ENCODE results near the gene TDRD15.
"Not testable (repeated sequence)": the region's sequence is repeated elsewhere in the genome, so short reads cannot be mapped to it uniquely, and the experiment has no call there.

The TDRD15 gene

GRCh38 chr2:21123473-21124393, at the start of gene TDRD15:
TDRD15 (plus strand) TSS chr2:21123968; CDS start chr2:21137468, 13,500 bp downstream.
- DNase-seq (ENCODE audit: low read depth in 3 of 3, low spot score in 1 of 3), result no peak

GRCh38 chr2:21078296-21078695, 45.5 kb upstream of the TDRD15 start:
- DNase-seq (ENCODE audit: low read depth in 3 of 3, low spot score in 1 of 3), result no peak

- DNase-seq (ENCODE audit: low read depth in 3 of 3, low spot score in 1 of 3), result no peak
Measured at GRCh38 chr2:21083482-21083881, 40.3 kb upstream of the TDRD15 start.

GRCh38 chr2:21084401-21084800, 39.4 kb upstream of the TDRD15 start:
- DNase-seq (ENCODE audit: low read depth in 3 of 3, low spot score in 1 of 3), result no peak

- no peak for DNase-seq (ENCODE audit: low read depth in 3 of 3, low spot score in 1 of 3)
Measured at GRCh38 chr2:21092308-21092869, 31.4 kb upstream of the TDRD15 start.

- DNase-seq (ENCODE audit: low read depth in 3 of 3, low spot score in 1 of 3), result no peak
Measured at GRCh38 chr2:21095178-21095577, 28.6 kb upstream of the TDRD15 start.

- DNase-seq (ENCODE audit: low read depth in 3 of 3, low spot score in 1 of 3), result no peak
Measured at GRCh38 chr2:21095714-21096113, 28.1 kb upstream of the TDRD15 start.

- no peak for DNase-seq (ENCODE audit: low read depth in 3 of 3, low spot score in 1 of 3)
Measured at GRCh38 chr2:21096458-21096857, 27.3 kb upstream of the TDRD15 start.

GRCh38 chr2:21097331-21097730, 26.4 kb upstream of the TDRD15 start:
- DNase-seq (ENCODE audit: low read depth in 3 of 3, low spot score in 1 of 3), result no peak

GRCh38 chr2:21098294-21098693, 25.5 kb upstream of the TDRD15 start:
- no peak for DNase-seq (ENCODE audit: low read depth in 3 of 3, low spot score in 1 of 3)

GRCh38 chr2:21099281-21099907, 24.4 kb upstream of the TDRD15 start:
- no peak for DNase-seq (ENCODE audit: low read depth in 3 of 3, low spot score in 1 of 3)

GRCh38 chr2:21101514-21102155, 22.1 kb upstream of the TDRD15 start:
- not testable (repeated sequence) for DNase-seq (ENCODE audit: low read depth in 3 of 3, low spot score in 1 of 3)

GRCh38 chr2:21102356-21102755, 21.4 kb upstream of the TDRD15 start:
- no peak for DNase-seq (ENCODE audit: low read depth in 3 of 3, low spot score in 1 of 3)

- no peak for DNase-seq (ENCODE audit: low read depth in 3 of 3, low spot score in 1 of 3)
Measured at GRCh38 chr2:21103274-21103891, 20.4 kb upstream of the TDRD15 start.

GRCh38 chr2:21104030-21104660, 19.6 kb upstream of the TDRD15 start:
- no peak for DNase-seq (ENCODE audit: low read depth in 3 of 3, low spot score in 1 of 3)

GRCh38 chr2:21111012-21111411, 12.8 kb upstream of the TDRD15 start:
- DNase-seq (ENCODE audit: low read depth in 3 of 3, low spot score in 1 of 3), result no peak

GRCh38 chr2:21117688-21118087, 6.1 kb upstream of the TDRD15 start:
- DNase-seq (ENCODE audit: low read depth in 3 of 3, low spot score in 1 of 3), result no peak

GRCh38 chr2:21118302-21118920, 5.4 kb upstream of the TDRD15 start:
- DNase-seq (ENCODE audit: low read depth in 3 of 3, low spot score in 1 of 3), result no peak

- no peak for DNase-seq (ENCODE audit: low read depth in 3 of 3, low spot score in 1 of 3)
Measured at GRCh38 chr2:21131861-21132260, 8.1 kb downstream of the TDRD15 start.

GRCh38 chr2:21135585-21135984, 11.8 kb downstream of the TDRD15 start:
- DNase-seq (ENCODE audit: low read depth in 3 of 3, low spot score in 1 of 3), result no peak

Data from stimulated activated CD4-positive, alpha-beta T cell treated with anti-CD3 and anti-CD28 coated beads, TNF-alpha, amount 100 ng/mL, for 1 hour (primary cell).